IMR-90 (cell line): ENCODE data around the gene TUBA3E. TPM values are rescaled to one million over a fixed set of nuclear protein-coding genes. Genes with fewer than 3 reads are reported as not detected.

Experiments
- ATAC-seq: fragments of 200-7000 bp; cut with Tn5 transposase; 2 replicates; pipeline ENCODE4 v1.9.1; 2020; ENCODE audit warnings: low read depth, mild to moderate bottlenecking, moderate library complexity
- BruUV-seq: library from RNA; stranded (reverse); fragments of 400-500 nt; replicated peaks from 2 replicates; lab custom pipeline; 2021; lab: Mats Ljungman, UMichigan
- CTCF ChIA-PET: fragments of 300-600 bp; formaldehyde crosslinking; extraction: SDS; loops from one replicate; lab custom pipeline; 2021; ENCODE audit warnings: antibody characterized with exemption; lab: Yijun Ruan, JAX
- POLR2A ChIA-PET: fragments of 300-600 bp; sonication (Branson Sonifier 250); formaldehyde crosslinking; loops from one replicate; lab custom pipeline; 2022; ENCODE audit warnings: antibody characterized with exemption; ENCODE audit not compliant: unreplicated experiment; lab: Charles Lee
- DNase-seq: peaks from one replicate; pipeline ENCODE4 v3.0.0; 2013
- H2AFZ ChIP-seq: replicated peaks from 2 replicates; pipeline ENCODE3; 2013; ENCODE audit warnings: low read length, mild to moderate bottlenecking; ENCODE audit not compliant: poor library complexity
- H2AK5ac ChIP-seq: 2 replicates; pipeline ENCODE4 v1.6.1; 2013; ENCODE audit warnings: low read depth, low read length, inconsistent platforms
- H2AK9ac ChIP-seq: replicated peaks from 2 replicates; pipeline ENCODE3; 2013; ENCODE audit warnings: mild to moderate bottlenecking, low read depth, low read length, moderate library complexity; ENCODE audit not compliant: poor library complexity
- H2BK120ac ChIP-seq: 2 replicates; pipeline ENCODE4 v1.6.1; 2013; ENCODE audit warnings: low read depth, low read length, inconsistent platforms
- H2BK15ac ChIP-seq: 3 replicates; pipeline ENCODE4 v1.6.1; 2013; ENCODE audit warnings: low read depth, low read length, inconsistent platforms
- H2BK20ac ChIP-seq: 2 replicates; pipeline ENCODE4 v1.6.1; 2013; ENCODE audit warnings: low read depth, mild to moderate bottlenecking, inconsistent platforms, low read length, moderate library complexity
- H2BK5ac ChIP-seq: 2 replicates; pipeline ENCODE4 v1.6.1; 2013; ENCODE audit warnings: mild to moderate bottlenecking, low read depth, low read length, inconsistent platforms; ENCODE audit not compliant: poor library complexity, severe bottlenecking
- H3K14ac ChIP-seq: replicated peaks from 2 replicates; pipeline ENCODE4 v1.6.1; 2013; ENCODE audit warnings: low read depth, low read length, inconsistent platforms
- H3K18ac ChIP-seq: 2 replicates; pipeline ENCODE4 v1.6.1; 2013; ENCODE audit warnings: low read depth, low read length, control low read depth
- H3K23ac ChIP-seq: 2 replicates; pipeline ENCODE4 v1.6.1; 2013; ENCODE audit warnings: low read depth, low read length, inconsistent platforms
- H3K27ac ChIP-seq: 2 replicates; pipeline ENCODE4 v1.5.1; 2013; ENCODE audit warnings: mild to moderate bottlenecking, control low read depth, low read length; ENCODE audit not compliant: insufficient read depth
- H3K27me3 ChIP-seq: 2 replicates; pipeline ENCODE4 v1.6.1; 2013; ENCODE audit warnings: low read length; ENCODE audit not compliant: control insufficient read depth, insufficient read depth
- H3K36me3 ChIP-seq: 2 replicates; pipeline ENCODE4 v1.6.1; 2013; ENCODE audit warnings: low read length, mixed read lengths; ENCODE audit not compliant: control insufficient read depth, insufficient read depth
- H3K4ac ChIP-seq: 2 replicates; pipeline ENCODE4 v1.6.1; 2013; ENCODE audit warnings: low read depth, low read length, inconsistent platforms
- H3K4me1 ChIP-seq: 2 replicates; pipeline ENCODE4 v1.6.1; 2013; ENCODE audit warnings: low read length, mixed read lengths; ENCODE audit not compliant: control insufficient read depth, insufficient read depth
- H3K4me2 ChIP-seq: 2 replicates; pipeline ENCODE4 v1.6.1; 2013; ENCODE audit warnings: low read depth, mild to moderate bottlenecking, control low read depth, low read length, moderate library complexity
- H3K4me3 ChIP-seq: 2 replicates; pipeline ENCODE4 v1.5.1; 2013; ENCODE audit warnings: low read depth, mild to moderate bottlenecking, control low read depth, low read length, moderate library complexity; ENCODE audit not compliant: insufficient read depth
- H3K56ac ChIP-seq: 2 replicates; pipeline ENCODE4 v1.6.1; 2013; ENCODE audit warnings: low read length, inconsistent platforms; ENCODE audit not compliant: insufficient read depth; ENCODE audit errors: extremely low read depth
- H3K79me1 ChIP-seq, 2 experiments: 2 replicates each; pipeline ENCODE4 v1.6.1; 2013; ENCODE audit warnings: low read length in 2 of 2, inconsistent platforms in 1 of 2, low read depth in 1 of 2
- H3K9ac ChIP-seq: 2 replicates; pipeline ENCODE4 v1.6.1; 2013; ENCODE audit warnings: low read depth, low read length, control low read depth
- H3K9me1 ChIP-seq: 2 replicates; pipeline ENCODE4 v1.6.1; 2013; ENCODE audit warnings: low read length, inconsistent platforms; ENCODE audit not compliant: insufficient read depth
- H3K9me3 ChIP-seq: 2 replicates; pipeline ENCODE4 v1.6.1; 2013; ENCODE audit warnings: low read length; ENCODE audit not compliant: control insufficient read depth, insufficient read depth
- H4K20me1 ChIP-seq: 2 replicates; pipeline ENCODE4 v1.6.1; 2013; ENCODE audit warnings: low read length, inconsistent platforms; ENCODE audit not compliant: insufficient read depth
- H4K5ac ChIP-seq: 2 replicates; pipeline ENCODE4 v1.6.1; 2013; ENCODE audit warnings: mild to moderate bottlenecking, low read depth, low read length, control low read depth
- H4K8ac ChIP-seq, 2 experiments: 2 replicates each; pipeline ENCODE4 v1.6.1; 2013; ENCODE audit warnings: low read depth in 2 of 2, low read length in 2 of 2, control low read depth in 1 of 2, inconsistent platforms in 1 of 2
- H4K91ac ChIP-seq: 2 replicates; pipeline ENCODE4 v1.6.1; 2013; ENCODE audit warnings: low read depth, low read length, inconsistent platforms; ENCODE audit not compliant: insufficient read depth
- CEBPB ChIP-seq: IDR thresholded peaks from 2 replicates; pipeline ENCODE4 v1.6.1; 2012; ENCODE audit warnings: low read depth, low read length, improper control_type of control experiment
- CHD1 ChIP-seq: IDR thresholded peaks from 2 replicates; pipeline ENCODE4 v1.6.1; 2012; ENCODE audit warnings: low read depth, low read length, improper control_type of control experiment
- FOS ChIP-seq: fragments of 150-350 bp; IDR thresholded peaks from 2 replicates; pipeline ENCODE4 v1.6.1; 2016; ENCODE audit warnings: low read depth, low read length
- MAZ ChIP-seq: IDR thresholded peaks from 2 replicates; pipeline ENCODE4 v1.6.1; 2012; ENCODE audit warnings: low read depth, mild to moderate bottlenecking, low read length, improper control_type of control experiment, moderate library complexity, borderline replicate concordance
- MXI1 ChIP-seq: IDR thresholded peaks from 2 replicates; pipeline ENCODE4 v1.6.1; 2012; ENCODE audit warnings: low read depth, mild to moderate bottlenecking, low read length, moderate library complexity, borderline replicate concordance
- NFE2L2 ChIP-seq: fragments of 150-350 bp; IDR thresholded peaks from 2 replicates; pipeline ENCODE4 v1.6.1; 2016; ENCODE audit warnings: low read depth, mild to moderate bottlenecking, low read length
- POLR2A ChIP-seq: IDR thresholded peaks from 2 replicates; pipeline ENCODE4 v1.6.1; 2012; ENCODE audit warnings: mild to moderate bottlenecking, low read depth, low read length
- RAD21 ChIP-seq: IDR thresholded peaks from 2 replicates; pipeline ENCODE4 v1.6.1; 2012; ENCODE audit warnings: low read length, improper control_type of control experiment
- RCOR1 ChIP-seq: IDR thresholded peaks from 2 replicates; pipeline ENCODE4 v1.6.1; 2012; ENCODE audit warnings: mild to moderate bottlenecking, low read length, improper control_type of control experiment; ENCODE audit not compliant: insufficient replicate concordance
- RFX5 ChIP-seq: IDR thresholded peaks from 2 replicates; pipeline ENCODE4 v1.8.0; 2012; ENCODE audit warnings: low read depth, mild to moderate bottlenecking, low read length, moderate library complexity
- USF2 ChIP-seq: fragments of 150-350 bp; IDR thresholded peaks from 2 replicates; pipeline ENCODE4 v1.6.1; 2017; ENCODE audit warnings: mild to moderate bottlenecking, antibody characterized with exemption, low read length, low read depth
- WGBS, 2 experiments: methylation state at CpG; one replicate each; pipeline versions ENCODE4 v1.1.5 to v1.1.7; 2013; ENCODE audit warnings: missing lambda C conversion rate in 2 of 2; ENCODE audit not compliant: insufficient read length in 1 of 2; ENCODE audit errors: extremely low coverage in 2 of 2; 5-methylcytosine and 5-hydroxymethylcytosine counted together
- dilution Hi-C: fragments of 300-500 bp; cut with HindIII; formaldehyde crosslinking; loops from one replicate; pipeline ENCODE4 v1.14.3; 2018; ENCODE audit warnings: low sequenced_read_pairs; ENCODE audit not compliant: unreplicated experiment
- in situ Hi-C: fragments of 300-500 bp; cut with MboI; formaldehyde crosslinking; loops from 3 replicates; pipeline ENCODE4 v1.14.3; 2019; ENCODE audit warnings: low sequenced_read_pairs, inconsistent platforms, mixed read lengths
- intact Hi-C: fragments of 100-400 bp; cut with micrococcal nuclease; formaldehyde crosslinking; loops from 2 replicates; pipeline ENCODE4 v1.10.0; 2022
- polyA plus RNA-seq, 3 experiments: library from polyadenylated mRNA; depleted of rRNA; stranded (reverse); fragments of >200 nt; gene quantifications; 2 replicates each; pipeline ENCODE4 v1.2.3, GENCODE V29; 2012; ENCODE audit warnings: low replicate concordance in 1 of 3
- total RNA-seq: library from RNA; depleted of rRNA; stranded (reverse); fragments of >200 nt; gene quantifications from 2 replicates; pipeline ENCODE4 v1.2.3, GENCODE V29; 2012
- TF ChIP-seq, protein P1 (sequence below): fragments of 150-350 bp; IDR thresholded peaks from 2 replicates; pipeline ENCODE4 v1.6.1; 2016; ENCODE audit warnings: low read depth, mild to moderate bottlenecking, low read length, moderate library complexity, borderline replicate concordance

Gene TUBA3E
- total and polyA plus RNA-seq, 2 of the 4 experiments (the other 2 are of a cell fraction), result not detected

DNA sequence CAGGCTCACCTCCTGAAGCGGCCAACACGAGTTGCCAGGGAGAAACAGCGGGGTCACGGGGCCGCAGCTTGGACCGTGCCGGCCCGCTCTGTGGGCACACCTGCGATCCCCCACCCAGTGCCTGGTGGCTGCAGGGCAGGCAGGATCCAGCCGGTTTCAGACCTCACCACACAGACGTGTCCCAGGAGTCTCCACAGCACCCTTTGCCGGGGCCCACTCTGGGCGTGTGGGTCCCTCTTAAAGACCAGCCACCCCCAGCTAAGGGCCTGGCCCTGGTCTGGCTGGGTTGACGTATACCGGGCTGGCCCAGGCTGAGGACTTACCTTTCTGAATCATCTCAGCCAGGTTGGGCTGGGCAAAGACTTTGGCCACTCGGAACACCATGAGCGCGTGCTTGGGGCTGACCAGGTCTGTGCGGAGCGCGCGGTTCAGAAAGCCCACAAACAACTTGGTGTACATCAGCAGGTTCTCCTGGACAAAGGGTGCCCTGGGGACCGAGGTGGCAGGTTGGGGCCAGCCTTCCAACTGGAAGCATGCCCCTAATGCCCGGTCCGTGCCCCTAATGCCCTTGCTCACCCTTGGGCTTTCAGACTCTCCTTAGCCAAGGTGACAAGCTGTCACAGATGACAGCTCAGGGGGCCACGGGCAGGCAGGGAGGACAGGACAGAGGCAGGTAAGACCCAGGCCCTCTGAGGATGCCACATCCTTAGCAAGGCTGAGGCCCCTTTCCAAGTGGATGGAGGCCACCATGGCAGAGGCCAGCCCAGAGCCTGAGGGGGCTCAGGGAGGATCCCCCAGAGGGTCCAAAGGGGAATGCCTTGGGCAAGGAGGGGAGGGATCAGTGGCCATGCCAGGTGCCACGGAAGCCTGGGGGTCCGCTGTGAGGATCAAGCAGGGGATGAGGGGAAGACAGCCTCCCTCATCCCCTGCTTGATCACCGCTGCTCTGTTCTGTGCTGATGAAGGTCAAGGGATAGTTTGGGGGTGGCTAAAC, 43.2 kb downstream of the TUBA3E start:
- H4K20me1 ChIP-seq, result no peaks in the 10 kb centered on the region
- WGBS, 2 experiments, result 98% methylated on average over 14 of the region's 29 CpGs; no CpG with 5 or more reads in 1 of the 2 experiments
- H2BK20ac ChIP-seq, result no peak overlapping the region
- H3K9me1 ChIP-seq, result no peaks in the 10 kb centered on the region
- no peak overlapping the region for H2AK9ac ChIP-seq
- H3K9me3 ChIP-seq, result no peaks in the 10 kb centered on the region
- no peak overlapping the region for H3K9ac ChIP-seq
- TF ChIP-seq, protein P1, sequence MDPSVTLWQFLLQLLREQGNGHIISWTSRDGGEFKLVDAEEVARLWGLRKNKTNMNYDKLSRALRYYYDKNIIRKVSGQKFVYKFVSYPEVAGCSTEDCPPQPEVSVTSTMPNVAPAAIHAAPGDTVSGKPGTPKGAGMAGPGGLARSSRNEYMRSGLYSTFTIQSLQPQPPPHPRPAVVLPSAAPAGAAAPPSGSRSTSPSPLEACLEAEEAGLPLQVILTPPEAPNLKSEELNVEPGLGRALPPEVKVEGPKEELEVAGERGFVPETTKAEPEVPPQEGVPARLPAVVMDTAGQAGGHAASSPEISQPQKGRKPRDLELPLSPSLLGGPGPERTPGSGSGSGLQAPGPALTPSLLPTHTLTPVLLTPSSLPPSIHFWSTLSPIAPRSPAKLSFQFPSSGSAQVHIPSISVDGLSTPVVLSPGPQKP, result no peak
- TF ChIP-seq MXI1 (no peak), RCOR1 (no peak), RAD21 (no peak), POLR2A (no peak), FOS (no peak), CHD1 (no peak), NFE2L2 (no peak), RFX5 (no peak), CEBPB (no peak), MAZ (no peak), USF2 (no peak)
- H4K5ac ChIP-seq, result no peak overlapping the region
- no peak overlapping the region for H3K18ac ChIP-seq
- dilution Hi-C loops (no loop called here), in situ Hi-C loops (loop anchor here (25.0 kb wide), 1 partner anchor 1357 kb away; no protein-coding TSS in a partner anchor), intact Hi-C loops (no loop called here)
- ATAC-seq, result no peak
- H3K56ac ChIP-seq, result no peak overlapping the region
- no peak overlapping the region for H3K4ac ChIP-seq
- H3K4me2 ChIP-seq, result no peak overlapping the region
- no peak overlapping the region for H4K91ac ChIP-seq
- H3K23ac ChIP-seq, result no peak overlapping the region
- no peak overlapping the region for H3K14ac ChIP-seq
- H4K8ac ChIP-seq, result no peak overlapping the region
- H3K36me3 ChIP-seq, result peaks cover 32% of the 10 kb centered on the region; the same call in 1 of the 2 replicates
- H3K4me3 ChIP-seq, result no peak overlapping the region
- no peak for DNase-seq
- H3K79me1 ChIP-seq, result no peaks in the 10 kb centered on the region
- ChIA-PET POLR2A (no interaction called here), CTCF (interaction anchor here (0.7 to 1.5 kb wide), 2 partner anchors 10 to 178 kb away, joined by 3 to 5 read pairs; partner anchors contain the start of gene CCDC74B)
- no peak overlapping the region for H2BK15ac ChIP-seq
- H3K27me3 ChIP-seq, result no peaks in the 10 kb centered on the region
- no peak overlapping the region for H2BK120ac ChIP-seq
- no TSS peak for BruUV-seq
- H2AK5ac ChIP-seq, result no peak overlapping the region
- H2BK5ac ChIP-seq, result no peak overlapping the region
- no peaks in the 10 kb centered on the region for H3K4me1 ChIP-seq
- no peak overlapping the region for H2AFZ ChIP-seq
- no peak overlapping the region for H3K27ac ChIP-seq
